Measurements from ENCODE around the gene FIG4. TPM values are rescaled to one million over a fixed set of nuclear protein-coding genes. Genes with fewer than 3 reads are reported as not detected.

Gene FIG4
- total RNA-seq, 4 donors from 2014 or later = 7.9 to 17.5 (median 11.7) TPM

DNA sequence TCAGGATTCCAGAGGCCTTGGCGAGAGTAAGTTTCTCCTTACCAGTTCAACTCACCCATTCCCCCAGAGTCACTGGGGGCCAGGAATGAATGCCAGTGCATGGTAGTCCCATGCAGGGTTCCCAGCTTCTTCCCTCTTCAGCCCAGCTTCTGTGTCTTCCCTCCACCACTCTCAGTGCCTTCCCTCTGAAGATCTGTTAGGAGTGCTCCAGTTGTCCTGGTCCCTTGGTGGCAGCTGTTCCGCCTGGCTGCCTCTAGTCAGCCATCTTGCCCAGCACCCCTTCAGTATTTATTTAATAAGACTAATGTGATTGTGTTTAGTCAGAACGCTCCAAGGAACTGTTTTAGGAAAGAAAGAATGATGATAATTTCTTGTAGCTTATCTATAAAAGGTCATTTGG lies 23.1 kb downstream of the FIG4 start:
- H3K4me3 ChIP-seq = no peak overlapping the region
- H3K4me1 ChIP-seq = no peaks in the 10 kb centered on the region
- WGBS = 94% methylated on average over 3 of the region's 3 CpGs
- no peaks in the 10 kb centered on the region for H3K9me3 ChIP-seq
- H3K36me3 ChIP-seq = peaks cover 15% of the 10 kb centered on the region
- no peak for DNase-seq (ENCODE audit: low spot score in 2 of 2)
- H3K27me3 ChIP-seq = no peaks in the 10 kb centered on the region
- H3K27ac ChIP-seq = no peak overlapping the region
- TF ChIP-seq POLR2A (IDR thresholded peaks at IDR 0.05) = no peak
- TF ChIP-seq, protein P1, sequence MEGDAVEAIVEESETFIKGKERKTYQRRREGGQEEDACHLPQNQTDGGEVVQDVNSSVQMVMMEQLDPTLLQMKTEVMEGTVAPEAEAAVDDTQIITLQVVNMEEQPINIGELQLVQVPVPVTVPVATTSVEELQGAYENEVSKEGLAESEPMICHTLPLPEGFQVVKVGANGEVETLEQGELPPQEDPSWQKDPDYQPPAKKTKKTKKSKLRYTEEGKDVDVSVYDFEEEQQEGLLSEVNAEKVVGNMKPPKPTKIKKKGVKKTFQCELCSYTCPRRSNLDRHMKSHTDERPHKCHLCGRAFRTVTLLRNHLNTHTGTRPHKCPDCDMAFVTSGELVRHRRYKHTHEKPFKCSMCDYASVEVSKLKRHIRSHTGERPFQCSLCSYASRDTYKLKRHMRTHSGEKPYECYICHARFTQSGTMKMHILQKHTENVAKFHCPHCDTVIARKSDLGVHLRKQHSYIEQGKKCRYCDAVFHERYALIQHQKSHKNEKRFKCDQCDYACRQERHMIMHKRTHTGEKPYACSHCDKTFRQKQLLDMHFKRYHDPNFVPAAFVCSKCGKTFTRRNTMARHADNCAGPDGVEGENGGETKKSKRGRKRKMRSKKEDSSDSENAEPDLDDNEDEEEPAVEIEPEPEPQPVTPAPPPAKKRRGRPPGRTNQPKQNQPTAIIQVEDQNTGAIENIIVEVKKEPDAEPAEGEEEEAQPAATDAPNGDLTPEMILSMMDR (IDR thresholded peaks at IDR 0.05) = no peak
- no peak for TF ChIP-seq POLR2AphosphoS5 (IDR thresholded peaks at IDR 0.05)
- TF ChIP-seq EP300 (IDR thresholded peaks at IDR 0.05) = no peak

DNA sequence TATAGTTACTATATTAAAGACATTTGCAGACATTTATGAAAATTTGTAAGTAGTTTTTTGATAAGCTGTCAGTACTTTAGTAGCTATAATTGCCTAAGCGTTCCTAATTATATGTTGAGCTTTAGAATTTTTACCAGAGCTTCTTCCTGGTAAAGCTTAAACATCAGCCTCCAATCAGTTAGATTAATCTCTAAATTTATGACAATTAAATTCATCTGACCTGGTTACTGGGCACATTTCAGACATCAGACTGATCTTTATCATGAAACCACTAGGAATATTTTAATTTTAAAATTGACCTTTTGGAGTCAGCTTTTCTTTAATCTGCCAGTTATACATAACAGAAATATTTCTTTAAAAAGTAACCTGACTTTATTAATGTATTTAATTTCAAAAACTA lies 23.5 kb downstream of the FIG4 start:
- no peak for TF ChIP-seq POLR2AphosphoS5 (IDR thresholded peaks at IDR 0.05)
- TF ChIP-seq POLR2A (IDR thresholded peaks at IDR 0.05) = no peak
- TF ChIP-seq, protein P1 (IDR thresholded peaks at IDR 0.05) = no peak
- no peak for TF ChIP-seq EP300 (IDR thresholded peaks at IDR 0.05)
- H3K4me3 ChIP-seq = no peak overlapping the region
- H3K4me1 ChIP-seq = no peaks in the 10 kb centered on the region
- no peak overlapping the region for H3K27ac ChIP-seq
- H3K36me3 ChIP-seq = peaks cover 19% of the 10 kb centered on the region
- no peaks in the 10 kb centered on the region for H3K27me3 ChIP-seq
- no peaks in the 10 kb centered on the region for H3K9me3 ChIP-seq
- DNase-seq (ENCODE audit: low spot score in 2 of 2) = no peak
- 89% methylated on average over 1 of the region's 1 CpG for WGBS

DNA sequence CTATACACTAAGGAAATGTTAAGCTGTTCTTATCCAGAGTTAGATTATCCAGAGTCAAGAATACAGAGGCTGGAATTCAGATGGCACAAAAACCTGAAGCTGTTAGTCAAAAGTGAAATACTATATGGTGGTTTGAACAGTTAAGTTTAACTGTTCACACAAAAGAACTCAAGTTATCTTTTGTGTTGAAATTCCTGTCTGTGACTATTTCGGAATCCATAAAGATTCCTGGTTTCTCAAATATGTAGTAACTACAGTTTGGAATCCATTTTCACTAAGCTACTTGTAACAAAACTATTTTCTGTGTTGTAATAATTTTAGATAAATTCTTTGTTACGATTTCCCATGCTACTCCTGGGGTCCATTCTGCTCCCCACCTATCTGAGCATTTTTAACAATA lies 24.5 kb downstream of the FIG4 start:
- no peak overlapping the region for H3K4me3 ChIP-seq
- no peak for DNase-seq (ENCODE audit: low spot score in 2 of 2)
- WGBS = 94% methylated on average over 2 of the region's 2 CpGs

DNA sequence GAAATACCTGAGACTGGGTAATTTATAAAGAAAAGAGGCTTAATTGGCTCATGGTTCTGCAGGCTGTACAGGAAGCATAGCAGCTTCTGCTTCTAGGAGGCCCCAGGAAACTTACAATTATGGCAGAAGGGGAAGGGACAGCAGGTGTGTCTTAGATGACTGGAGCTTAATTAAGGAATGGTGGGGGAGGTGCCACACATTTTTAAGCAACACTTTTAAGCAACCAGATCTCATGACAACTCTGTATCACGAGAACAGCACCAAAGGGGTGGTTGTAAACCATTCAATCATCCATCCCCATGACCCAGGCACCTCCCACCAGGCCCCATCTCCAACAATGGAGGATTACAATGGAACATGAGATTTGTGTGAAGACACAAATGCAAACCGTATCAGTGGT lies 26.9 kb downstream of the FIG4 start:
- no peaks in the 10 kb centered on the region for H3K27me3 ChIP-seq
- TF ChIP-seq POLR2AphosphoS5 (IDR thresholded peaks at IDR 0.05) = no peak
- no peak overlapping the region for H3K27ac ChIP-seq
- no peak overlapping the region for H3K4me3 ChIP-seq
- WGBS = 85% methylated on average over 2 of the region's 2 CpGs
- peaks cover 19% of the 10 kb centered on the region for H3K36me3 ChIP-seq
- peaks cover 4% of the 10 kb centered on the region for H3K4me1 ChIP-seq
- DNase-seq (ENCODE audit: low spot score in 2 of 2) = no peak
- no peaks in the 10 kb centered on the region for H3K9me3 ChIP-seq

More for the DNA sequence above, 24.5 kb downstream of the FIG4 start:
- TF ChIP-seq EP300 (IDR thresholded peaks at IDR 0.05) = no peak
- no peak for TF ChIP-seq POLR2A (IDR thresholded peaks at IDR 0.05)
- TF ChIP-seq POLR2AphosphoS5 (IDR thresholded peaks at IDR 0.05) = no peak
- TF ChIP-seq, protein P1 (IDR thresholded peaks at IDR 0.05) = no peak
- Histone ChIP-seq H3K36me3 (peaks cover 19% of the 10 kb centered on the region), H3K27me3 (no peaks in the 10 kb centered on the region), H3K27ac (no peak overlapping the region), H3K9me3 (no peaks in the 10 kb centered on the region), H3K4me1 (no peaks in the 10 kb centered on the region)

DNA sequence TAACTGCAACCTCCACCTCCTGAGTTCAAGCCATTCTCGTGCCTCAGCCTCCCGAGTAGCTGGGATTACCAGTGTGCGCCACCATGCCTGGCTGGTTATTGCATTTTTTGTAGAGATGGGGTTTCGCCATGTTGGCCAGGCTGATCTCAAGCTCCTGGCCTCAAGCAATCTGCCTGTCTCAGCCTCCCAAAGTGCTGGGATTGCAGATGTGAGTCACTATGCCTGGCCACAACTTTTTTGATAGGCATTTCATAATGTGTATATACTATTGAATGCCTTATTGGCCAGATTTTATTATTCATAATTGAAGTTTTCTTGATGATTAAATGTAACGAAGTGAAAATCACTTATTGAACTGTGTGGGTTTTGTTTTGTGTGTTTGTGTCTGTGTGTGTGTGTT lies 27.9 kb downstream of the FIG4 start:
- Histone ChIP-seq H3K27me3 (no peaks in the 10 kb centered on the region), H3K27ac (no peak overlapping the region), H3K4me3 (no peak overlapping the region), H3K9me3 (no peaks in the 10 kb centered on the region), H3K4me1 (peaks cover 4% of the 10 kb centered on the region), H3K36me3 (peaks cover 24% of the 10 kb centered on the region)
- WGBS = 97% methylated on average over 5 of the region's 5 CpGs
- no peak for DNase-seq (ENCODE audit: low spot score in 2 of 2)
- no peak for TF ChIP-seq POLR2A (IDR thresholded peaks at IDR 0.05)
- TF ChIP-seq, protein P1 (IDR thresholded peaks at IDR 0.05) = no peak
- TF ChIP-seq EP300 (IDR thresholded peaks at IDR 0.05) = no peak
- TF ChIP-seq POLR2AphosphoS5 (IDR thresholded peaks at IDR 0.05) = no peak

DNA sequence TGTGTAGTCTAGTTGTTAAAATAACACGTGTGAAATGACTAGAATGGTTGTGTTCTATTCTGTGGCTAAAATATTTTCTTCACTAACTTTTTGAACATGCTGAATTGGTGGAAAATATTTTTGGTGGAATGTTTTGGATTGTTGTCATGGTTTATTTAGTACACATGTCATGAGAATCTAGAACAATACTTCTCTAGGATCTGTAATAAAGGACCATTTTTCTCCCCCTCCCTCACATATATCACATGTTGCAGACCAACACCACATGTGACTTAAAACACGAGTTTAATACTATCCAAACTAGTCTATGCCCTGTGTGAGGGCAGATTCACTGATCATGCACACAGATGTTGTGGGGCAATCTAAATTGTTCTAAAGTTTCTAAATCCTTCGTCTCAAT lies 29.2 kb downstream of the FIG4 start:
- TF ChIP-seq, protein P1 (IDR thresholded peaks at IDR 0.05) = no peak
- TF ChIP-seq EP300 (IDR thresholded peaks at IDR 0.05) (no peak), POLR2AphosphoS5 (IDR thresholded peaks at IDR 0.05) (no peak), POLR2A (IDR thresholded peaks at IDR 0.05) (no peak)
- no peak for DNase-seq (ENCODE audit: low spot score in 2 of 2)
- Histone ChIP-seq H3K27me3 (no peaks in the 10 kb centered on the region), H3K9me3 (no peaks in the 10 kb centered on the region), H3K4me3 (no peak overlapping the region), H3K27ac (peak overlapping the region; percentile 60), H3K4me1 (peaks cover 4% of the 10 kb centered on the region), H3K36me3 (peaks cover 26% of the 10 kb centered on the region)
- WGBS = 63% methylated on average over 3 of the region's 3 CpGs
